HG03442 (cell line): ENCODE measurements around the gene DEPP1.

ENCODE experiments used
- ATAC-seq: cut with Tn5 transposase; IDR thresholded peaks from one replicate; pipeline ENCODE4 v1.9.1; 2021; ENCODE audit warnings: mild to moderate bottlenecking, moderate library complexity; ENCODE audit not compliant: unreplicated experiment

The DEPP1 gene

DNA sequence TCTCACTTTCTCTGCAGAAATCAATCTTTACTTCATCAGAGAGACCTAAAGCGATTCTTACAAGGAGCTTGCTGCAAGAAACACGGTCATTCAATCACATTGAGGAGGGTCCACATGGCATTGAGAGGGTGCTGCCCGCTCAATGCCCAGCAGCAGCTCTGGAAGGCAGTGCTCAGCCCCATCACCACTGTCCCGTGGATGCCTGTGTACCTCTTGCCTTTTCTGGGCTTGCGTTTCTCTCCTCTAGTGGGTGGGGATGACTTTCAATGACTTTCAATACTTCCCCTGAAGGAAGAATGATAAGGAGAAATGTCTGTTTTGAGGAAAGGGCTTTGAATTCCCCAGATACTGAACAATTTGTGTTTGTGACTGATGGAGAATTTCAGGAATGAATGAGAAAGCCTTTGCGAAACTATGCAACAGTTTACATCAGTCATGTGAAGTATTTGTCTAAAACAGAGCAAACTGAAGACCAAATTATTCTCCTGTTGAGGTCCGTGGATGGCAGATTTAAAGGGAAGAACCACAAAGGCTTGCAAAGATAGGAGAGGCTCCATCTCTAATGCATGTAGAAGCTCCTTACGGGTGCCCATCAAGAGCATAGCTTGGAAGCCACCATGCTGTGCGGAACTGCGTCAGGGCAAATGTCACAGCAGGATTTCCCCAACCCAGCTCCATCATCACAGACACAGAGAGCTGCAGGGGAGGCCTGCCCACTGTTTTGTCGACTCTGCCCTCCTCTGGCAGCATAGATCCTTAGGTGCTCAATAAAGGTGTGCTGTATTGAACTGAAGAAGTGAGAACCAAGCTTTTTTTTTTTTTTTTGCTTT is 15.5 kb upstream of the DEPP1 start:
- no peak for ATAC-seq

DNA sequence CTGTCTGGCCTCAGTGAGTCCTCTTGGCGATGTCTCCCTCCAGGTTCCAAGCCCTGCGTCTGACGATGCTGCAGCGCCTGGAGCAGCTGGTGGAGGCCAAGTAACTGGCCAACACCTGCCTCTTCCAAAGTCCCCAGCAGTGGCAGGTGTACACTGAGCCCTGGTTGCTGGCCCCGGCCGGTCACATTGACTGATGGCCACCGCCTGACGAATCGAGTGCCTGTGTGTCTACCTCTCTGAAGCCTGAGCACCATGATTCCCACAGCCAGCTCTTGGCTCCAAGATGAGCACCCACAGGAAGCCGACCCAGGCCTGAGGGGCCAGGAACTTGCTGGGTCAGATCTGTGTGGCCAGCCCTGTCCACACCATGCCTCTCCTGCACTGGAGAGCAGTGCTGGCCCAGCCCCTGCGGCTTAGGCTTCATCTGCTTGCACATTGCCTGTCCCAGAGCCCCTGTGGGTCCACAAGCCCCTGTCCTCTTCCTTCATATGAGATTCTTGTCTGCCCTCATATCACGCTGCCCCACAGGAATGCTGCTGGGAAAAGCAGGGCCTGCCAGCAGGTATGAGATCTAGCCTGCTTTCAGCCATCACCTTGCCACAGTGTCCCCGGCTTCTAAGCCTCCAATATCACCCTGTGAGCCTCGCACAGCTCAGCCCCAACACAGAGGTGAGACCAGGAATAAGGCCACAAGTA is 14.8 kb upstream of the DEPP1 start:
- ATAC-seq = no peak

DNA sequence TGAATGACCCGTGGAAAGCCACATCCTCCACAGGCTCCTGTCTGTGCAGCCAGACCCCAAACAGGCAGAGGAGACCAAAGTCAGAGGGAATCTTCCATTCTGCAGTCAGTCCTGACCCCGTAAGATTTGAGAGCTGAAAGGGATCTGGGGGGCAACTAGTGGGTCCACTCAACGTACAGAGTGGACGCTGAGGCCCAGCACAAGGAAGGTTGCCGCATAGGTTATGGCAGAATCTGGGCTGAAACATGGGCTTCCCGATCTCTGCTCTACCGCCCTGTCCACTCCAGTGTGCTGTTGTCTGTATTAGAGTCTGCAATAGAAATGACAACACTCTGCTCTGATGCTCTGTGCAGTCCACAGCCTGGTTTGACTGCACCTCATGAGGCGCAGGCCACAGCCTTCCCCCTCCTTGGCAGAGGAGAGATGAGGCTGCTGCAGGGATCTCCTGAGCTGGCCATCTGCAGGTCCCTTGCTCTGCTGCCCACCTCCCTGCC is 14.2 kb upstream of the DEPP1 start:
- no peak for ATAC-seq

DNA sequence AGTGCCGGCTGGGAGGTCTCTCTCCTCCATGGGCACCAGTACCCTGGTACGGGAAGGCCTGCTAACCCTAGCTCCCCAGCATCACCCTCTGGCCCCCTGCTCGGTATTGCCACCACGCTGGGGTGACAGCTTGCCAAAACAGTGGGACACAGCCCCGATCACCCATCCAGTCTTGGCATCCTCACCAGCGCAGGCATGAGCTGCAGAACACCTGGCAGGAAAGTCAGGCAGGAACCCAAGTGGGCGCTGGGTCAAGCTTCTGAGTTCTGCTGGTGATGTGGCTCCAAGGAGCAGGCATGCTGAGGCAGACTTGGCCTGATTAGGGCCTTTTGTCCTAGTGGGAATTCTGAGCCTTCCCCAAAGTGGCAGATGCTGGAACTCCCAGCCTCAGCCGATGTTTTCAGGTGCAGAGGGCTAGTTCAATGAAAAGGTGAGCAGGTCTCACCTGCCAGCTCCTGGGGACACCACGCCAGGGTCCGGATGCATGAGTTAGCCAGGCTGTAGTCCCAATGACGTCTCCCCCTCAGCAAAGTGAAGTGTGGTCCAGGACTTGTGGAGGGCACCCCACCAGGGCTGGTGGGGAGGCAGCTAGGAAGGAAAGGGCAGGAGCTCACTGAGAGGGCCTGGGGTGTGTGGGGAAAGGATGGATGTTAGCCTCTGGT is 13.6 kb upstream of the DEPP1 start:
- ATAC-seq = no peak

DNA sequence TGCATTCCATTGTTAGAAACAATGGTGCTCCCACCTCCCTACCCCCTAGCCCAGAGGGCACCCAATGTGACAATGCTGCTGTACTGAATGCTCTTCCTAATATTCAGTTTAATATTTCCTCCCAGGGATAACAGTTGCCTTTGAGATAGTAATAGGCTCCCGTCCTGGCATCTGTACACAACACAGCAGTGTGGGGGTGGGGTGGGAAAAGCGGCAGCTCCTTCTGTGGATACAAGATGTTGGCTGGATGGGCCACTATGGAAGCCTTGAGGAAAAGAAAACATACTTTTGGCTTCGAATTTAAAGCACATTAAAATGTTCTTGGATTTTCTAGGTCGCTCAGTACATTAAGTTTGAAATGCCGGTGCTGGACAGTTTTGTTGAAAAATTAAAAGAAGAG is 13.0 kb upstream of the DEPP1 start:
- ATAC-seq = no peak

DNA sequence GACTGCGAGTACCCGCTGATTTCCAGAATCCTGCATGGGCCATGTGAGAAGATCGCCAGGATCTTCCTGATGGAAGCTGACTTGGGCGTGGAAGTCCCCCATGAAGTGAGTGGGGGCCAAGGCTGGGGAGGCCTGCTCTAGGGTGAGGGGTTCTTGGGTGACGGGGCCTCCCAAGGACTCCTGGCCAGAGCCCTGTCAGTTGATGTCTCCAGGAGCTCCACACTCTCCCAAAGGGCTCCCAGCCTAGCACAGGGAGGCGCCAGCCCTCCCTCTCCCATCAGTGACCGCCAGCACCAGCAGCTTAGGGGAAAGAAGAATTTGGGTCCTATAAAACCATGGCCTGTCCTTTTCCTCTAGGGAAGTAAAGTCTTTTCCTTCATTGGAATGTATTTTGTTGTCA is 12.4 kb upstream of the DEPP1 start:
- ATAC-seq = no peak

DNA sequence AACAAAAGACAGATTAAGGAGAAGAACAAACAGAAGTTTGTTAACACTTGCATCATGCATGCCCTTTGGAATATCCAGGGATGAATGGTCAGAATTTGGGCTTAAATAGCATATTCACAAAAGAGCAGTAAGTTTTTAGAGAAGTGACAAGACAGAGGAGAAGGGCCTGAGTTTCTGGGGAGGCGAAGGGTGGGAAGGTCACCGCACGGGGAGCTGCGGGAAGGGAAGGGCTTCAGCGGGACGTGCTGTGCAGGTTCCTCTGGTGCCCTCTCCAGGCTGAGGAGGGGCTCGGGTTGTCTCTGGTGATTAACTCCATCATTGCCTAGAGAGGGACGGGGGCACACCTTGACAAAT is 11.7 kb upstream of the DEPP1 start:
- ATAC-seq = no peak

DNA sequence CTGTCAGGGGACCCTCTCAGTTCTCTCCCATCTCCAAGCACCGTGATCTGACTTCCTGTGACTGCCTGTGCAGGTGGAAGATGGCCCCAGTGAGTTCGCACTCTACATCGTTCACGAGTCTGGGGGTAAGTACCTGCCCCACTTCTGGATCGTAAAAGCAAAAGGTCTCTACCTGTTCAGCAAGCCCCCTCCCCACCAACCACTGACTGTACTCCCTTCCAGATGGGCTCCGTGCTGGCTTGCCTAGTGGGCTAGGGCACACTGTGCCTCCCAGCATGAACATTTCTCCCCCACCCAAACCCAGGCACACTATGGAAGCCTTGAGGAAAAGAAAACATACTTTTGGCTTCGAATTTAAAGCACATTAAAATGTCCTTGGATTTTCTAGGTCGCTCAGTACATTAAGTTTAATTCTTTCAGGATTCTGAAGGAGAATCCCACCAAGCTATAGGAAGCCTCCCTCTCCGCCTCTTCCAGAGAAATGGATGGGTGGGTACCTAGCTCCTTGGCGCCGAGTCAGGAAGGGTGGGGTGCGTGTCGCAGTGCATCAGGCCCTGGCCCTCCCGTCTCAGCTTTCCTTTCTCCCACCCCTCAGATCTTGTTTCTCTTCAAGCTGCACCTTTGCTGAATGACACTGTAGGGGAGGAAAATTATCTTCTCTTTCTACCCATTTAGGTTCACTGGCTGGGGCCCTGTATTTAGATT is 11.1 kb upstream of the DEPP1 start:
- no peak for ATAC-seq

DNA sequence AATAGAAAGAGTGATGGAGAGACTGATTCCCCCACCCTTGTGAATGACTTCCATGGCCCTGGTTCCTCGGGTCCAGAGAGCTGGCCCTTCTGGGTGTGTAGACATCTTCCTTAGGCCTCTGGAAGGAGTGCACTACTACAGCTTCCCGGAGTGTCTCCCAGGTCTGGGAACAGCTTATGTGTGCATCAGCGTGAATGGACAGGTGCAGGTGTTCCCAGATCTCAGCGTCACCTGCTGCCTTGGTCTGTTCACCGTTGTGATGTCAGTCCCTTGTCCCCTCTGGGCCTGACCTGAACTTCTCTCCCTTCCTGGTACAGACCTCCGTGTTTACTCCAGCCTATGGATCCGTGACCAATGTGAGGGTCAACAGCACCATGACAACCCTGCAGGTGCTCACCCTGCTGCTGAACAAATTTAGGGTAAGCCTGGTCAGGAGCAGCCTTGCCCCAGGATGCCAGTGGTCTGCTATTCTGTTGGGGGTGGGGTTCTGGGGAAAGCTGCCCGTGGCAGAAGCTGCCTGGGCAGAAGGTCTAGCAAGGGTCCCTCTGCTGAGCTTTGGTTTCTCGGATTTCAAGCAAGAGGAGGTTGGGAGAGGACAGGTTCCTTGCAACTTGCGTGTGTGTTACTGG is 10.5 kb upstream of the DEPP1 start:
- no peak for ATAC-seq

DNA sequence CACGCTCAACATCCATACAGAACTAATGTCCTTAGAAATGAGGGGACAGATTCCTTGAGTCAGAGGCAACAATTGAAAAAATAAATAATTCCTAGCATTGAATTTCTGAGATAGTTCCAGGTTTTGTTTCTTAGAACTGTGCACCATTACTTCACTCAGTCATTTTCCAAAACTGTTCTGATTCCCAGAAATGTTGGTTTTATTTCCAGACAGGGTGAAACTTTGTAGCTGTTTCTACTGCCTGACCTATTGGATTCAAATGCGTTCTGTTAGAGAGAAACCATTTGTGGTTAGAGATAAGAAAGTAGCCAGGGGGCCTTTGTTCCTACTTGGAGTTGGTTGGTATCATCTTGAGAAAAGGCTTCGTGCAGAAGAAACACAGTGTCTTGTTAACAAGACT is 8.1 kb upstream of the DEPP1 start:
- no peak for ATAC-seq

DNA sequence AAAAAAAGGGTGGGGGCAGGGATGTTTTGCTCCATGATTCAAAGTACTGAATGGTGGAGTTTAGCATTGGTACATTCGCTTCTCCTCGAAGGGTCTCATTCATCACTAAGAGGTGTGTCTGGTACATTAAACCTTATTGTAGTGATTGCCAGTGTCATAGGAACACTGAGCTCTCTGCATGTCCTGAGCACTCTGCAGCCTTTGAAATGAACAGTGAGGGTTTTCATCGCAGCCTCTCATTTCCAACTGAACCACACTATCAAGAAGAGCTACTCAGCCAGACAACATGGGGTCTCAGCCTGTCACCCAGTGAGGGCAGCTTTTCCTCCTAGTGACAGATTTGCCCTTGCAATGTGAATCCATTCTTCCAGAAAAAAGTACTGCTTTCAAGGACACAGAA is 7.6 kb upstream of the DEPP1 start:
- ATAC-seq = no peak

DNA sequence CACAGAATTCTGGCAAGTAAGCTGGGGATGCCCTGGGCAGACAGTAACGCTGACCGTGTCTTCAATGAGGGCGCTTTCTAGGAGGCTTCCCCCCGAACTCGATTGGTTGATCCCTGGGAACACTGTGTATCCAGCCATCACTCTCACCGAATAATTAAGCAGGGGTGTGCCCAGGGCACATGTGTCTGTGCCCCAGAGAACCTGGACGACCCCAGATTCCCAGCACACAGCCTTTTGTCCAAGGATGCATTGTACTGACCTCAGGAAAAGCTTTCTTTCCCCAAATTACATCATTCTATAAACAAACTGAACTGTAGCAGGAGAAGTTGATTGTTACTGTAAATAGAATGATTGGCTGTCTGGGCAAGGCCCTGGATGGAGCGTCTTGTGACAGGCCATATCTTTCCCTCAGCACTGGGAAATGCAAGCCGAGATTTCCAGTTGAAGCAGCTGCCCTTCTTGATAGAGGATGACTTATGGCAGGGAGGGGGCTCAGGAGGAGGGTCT is 6.6 kb upstream of the DEPP1 start:
- no peak for ATAC-seq

DNA sequence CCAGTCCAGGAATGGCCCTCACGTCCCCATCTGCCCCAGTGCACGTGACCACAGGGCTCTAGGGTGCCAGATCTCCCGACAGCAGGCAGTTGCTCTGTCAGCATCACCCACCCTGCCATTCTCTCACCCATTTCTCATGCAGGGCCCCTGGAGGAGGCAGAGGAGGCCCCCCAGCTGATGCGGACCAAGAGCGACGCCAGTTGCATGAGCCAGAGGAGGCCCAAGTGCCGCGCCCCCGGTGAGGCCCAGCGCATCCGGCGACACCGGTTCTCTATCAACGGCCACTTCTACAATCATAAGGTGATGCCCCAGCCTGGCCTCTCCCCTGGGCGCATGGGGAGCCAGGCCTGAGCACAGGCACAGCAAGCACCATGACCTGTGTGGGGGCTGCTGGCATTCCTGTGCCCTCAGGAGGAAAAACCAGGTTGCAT is 6.1 kb upstream of the DEPP1 start:
- ATAC-seq = no peak

DNA sequence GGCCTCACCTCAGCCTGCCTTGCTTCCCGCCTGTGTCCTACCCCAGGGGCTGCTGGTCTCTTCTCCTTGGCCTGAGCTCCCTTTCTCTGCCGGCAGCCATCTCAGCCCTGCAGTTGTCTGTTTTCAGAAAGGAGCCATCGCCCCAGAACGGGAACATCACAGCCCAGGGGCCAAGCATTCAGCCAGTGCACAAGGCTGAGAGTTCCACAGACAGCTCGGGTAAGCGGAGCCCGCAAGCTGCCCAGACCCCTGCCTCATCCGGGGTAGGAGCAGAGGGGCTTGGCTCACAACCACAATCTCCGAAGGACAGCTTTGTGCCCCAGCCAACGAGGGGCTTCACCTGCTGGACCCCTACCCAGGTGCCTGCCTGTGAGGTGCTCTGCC is 5.3 kb upstream of the DEPP1 start:
- no peak for ATAC-seq

DNA sequence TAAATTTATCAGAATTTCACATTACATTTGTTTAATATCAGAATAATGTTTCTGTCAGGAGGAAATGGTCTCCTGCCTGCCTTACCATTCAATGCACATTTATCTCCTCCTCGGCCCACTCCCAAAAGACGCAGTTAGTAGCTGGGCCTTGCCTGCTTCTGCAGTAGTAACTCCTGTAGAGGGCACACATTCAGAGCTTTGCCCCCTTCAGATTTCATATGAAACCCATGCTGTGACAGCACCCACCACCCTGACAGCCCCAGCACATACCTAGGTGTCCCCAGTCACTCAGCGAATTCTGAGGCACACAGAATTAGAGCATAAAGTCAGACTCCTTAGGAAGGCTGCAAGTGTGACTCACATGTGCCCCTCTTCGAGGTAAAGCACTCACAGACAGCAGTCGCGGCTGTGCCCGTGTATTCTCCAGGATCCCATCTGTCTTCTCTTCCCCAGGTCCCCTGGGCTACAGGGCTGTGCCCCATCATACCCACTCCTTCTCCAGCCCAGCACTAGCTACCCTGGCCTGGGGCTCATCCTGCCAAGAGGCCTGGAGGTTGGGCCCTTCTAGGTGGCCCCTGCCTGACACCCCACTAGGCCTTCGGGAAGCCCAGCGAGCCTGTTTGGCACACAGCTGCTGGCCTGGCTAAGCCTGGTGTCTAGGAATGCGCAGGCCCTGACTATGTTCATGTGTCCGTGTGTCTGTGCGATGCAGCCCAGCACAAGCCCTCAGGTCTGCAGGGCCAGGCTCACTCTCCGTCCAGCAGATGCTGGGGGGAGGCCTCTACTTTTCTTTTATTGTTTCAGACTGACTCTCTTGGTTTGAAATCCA is 4.7 kb upstream of the DEPP1 start:
- no peak for ATAC-seq

DNA sequence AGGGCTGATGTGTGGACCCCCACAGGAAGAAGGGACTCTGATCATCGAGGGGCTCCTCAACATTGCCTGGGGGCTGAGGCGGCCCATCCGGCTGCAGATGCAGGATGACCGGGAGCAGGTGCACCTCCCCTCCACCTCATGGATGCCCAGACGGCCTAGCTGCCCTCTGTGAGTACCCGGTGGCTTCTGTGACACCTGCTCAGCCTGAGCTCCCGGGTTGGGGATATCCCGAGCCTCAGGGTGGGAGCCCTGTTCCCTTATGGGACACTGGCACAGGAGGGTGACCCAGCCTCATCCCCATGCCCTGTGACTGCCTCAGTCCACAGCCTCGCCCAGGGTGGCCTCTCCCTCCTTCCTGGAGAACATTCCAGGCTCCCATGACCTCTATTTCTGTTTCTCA is 3.9 kb upstream of the DEPP1 start:
- no peak for ATAC-seq

DNA sequence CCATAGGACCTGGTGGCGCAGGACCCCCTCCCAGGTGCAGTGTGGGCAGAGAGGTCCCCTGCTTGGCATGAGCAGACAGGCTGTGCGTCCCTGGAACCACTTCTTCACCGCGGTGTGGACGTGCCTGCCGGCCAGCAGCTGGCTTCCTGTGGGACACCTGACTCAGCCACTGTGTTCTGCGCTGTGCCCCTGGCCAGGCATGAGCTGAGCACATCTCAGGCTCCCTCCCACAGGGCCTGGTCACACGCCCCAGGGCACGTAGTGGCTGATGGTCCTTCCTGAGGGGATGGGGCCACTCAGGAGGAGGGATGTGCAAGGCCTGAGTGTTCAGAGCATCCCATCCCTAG is 3.5 kb upstream of the DEPP1 start:
- no peak for ATAC-seq

DNA sequence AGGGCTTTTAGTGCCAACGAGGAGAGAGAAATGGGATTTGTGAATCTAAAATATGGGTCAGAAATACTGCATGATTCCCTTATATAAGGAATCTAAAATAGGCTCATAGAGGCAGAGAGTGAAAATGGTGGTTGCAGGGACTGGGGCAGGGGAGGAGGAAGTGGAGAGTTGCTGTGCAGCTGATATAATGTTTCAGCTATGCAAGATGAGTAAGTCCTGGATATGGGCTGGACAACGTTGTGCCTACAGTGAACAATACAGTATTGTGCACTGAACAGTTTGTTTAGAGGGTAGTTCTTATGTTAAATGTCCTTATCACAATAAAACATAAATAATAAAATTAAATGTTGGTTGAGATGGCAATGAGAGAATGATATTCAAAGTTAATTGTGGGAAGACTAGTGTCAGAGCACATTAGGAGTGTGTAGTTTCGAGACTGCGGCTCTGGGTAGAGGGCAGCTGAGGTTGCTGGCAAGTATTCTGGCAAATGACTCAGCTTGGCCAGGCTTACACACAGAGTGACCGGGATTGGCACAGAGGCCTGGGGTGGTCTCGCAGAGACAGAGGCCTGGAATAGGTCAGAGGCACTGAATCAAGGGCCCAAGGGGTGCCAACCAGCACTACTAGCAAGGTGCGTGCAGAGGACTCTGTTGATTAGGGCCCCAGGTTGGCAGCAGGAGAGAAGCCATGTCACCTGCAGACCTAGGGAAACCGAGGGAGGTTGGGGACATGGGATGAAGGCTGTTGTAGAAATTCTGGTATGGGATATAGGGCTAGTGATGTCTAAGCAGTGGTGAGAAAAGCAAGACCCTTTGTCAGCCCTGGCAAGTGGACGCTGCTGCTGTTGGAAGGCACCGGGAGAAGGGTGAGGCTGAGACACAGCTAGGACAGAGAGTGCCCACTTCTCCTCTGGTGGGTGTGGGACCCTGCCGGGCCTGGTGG is 2.8 kb upstream of the DEPP1 start:
- peak; percentile 63 for ATAC-seq
